ENCODE data around the gene MEP1A. TPM values are rescaled to one million over a fixed set of nuclear protein-coding genes. Genes with fewer than 3 reads are reported as not detected.
A peak's percentile ranks its signal among the peaks of the same experiment; 100 is the strongest.
"Not testable (repeated sequence)": the region's sequence is repeated elsewhere in the genome, so short reads cannot be mapped to it uniquely, and the experiment has no call there.

The MEP1A gene
- total RNA-seq, 2 donors from 2014 or later = not detected

DNA sequence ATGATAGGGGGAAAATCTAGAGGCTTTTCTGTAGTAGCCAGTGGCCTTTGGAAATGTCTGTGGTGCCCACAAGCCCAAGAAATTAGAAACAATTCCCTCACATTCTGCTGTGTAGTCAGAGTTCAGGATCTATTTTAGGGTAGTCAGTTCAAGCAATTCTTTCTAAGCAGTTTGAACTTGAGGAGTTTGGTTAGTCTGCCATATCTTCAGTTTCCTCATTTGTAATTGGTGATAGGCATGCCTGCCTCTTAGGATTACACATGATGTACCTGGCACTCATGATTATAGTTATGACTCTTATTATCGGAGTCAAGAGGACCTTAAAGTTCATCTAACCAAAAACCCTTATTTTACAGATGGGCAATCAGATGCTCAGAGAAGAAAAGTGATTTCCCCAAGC lies 21.2 kb upstream of the MEP1A start:
- TF ChIP-seq, protein P1, sequence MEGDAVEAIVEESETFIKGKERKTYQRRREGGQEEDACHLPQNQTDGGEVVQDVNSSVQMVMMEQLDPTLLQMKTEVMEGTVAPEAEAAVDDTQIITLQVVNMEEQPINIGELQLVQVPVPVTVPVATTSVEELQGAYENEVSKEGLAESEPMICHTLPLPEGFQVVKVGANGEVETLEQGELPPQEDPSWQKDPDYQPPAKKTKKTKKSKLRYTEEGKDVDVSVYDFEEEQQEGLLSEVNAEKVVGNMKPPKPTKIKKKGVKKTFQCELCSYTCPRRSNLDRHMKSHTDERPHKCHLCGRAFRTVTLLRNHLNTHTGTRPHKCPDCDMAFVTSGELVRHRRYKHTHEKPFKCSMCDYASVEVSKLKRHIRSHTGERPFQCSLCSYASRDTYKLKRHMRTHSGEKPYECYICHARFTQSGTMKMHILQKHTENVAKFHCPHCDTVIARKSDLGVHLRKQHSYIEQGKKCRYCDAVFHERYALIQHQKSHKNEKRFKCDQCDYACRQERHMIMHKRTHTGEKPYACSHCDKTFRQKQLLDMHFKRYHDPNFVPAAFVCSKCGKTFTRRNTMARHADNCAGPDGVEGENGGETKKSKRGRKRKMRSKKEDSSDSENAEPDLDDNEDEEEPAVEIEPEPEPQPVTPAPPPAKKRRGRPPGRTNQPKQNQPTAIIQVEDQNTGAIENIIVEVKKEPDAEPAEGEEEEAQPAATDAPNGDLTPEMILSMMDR (IDR thresholded peaks at IDR 0.05) = no peak
- Histone ChIP-seq H3K36me3 (no peaks in the 10 kb centered on the region), H3K9me3 (peaks cover 0 to 9% of the 10 kb centered on the region in 2 donors), H3K27ac (peak overlapping the region; percentile 31 to 55), H3K4me3 (no peak overlapping the region), H3K4me1 (peaks cover 4 to 25% of the 10 kb centered on the region in 2 donors), H3K27me3 (no peaks in the 10 kb centered on the region)
- DNase-seq (ENCODE audit: low spot score) = no peak

DNA sequence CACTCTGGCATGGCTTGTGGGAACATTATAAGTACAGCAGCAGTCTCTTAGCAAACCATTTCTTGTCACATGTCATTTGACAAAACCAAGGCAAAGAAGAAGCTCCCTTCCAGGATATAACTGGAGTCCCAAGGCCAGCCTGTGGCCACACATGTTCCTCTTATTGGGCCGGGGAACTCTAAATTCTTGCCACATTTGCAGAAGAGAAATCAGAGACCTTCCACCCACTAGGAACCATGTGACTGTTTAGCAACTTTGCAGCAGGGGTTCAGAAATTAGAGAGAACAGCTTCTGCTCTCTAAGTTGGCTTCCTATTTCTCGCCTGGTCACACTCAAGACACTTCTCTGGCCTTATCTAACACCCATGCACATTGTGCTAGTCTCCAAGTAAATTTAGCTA lies 20.4 kb upstream of the MEP1A start:
- Histone ChIP-seq H3K4me3 (no peak overlapping the region), H3K4me1 (peaks cover 4 to 25% of the 10 kb centered on the region in 2 donors), H3K27ac (peak overlapping the region; percentile 31 to 55), H3K36me3 (no peaks in the 10 kb centered on the region), H3K9me3 (peaks cover 0 to 2% of the 10 kb centered on the region in 2 donors), H3K27me3 (no peaks in the 10 kb centered on the region)
- TF ChIP-seq, protein P1 (IDR thresholded peaks at IDR 0.05) = no peak
- no peak for DNase-seq (ENCODE audit: low spot score)

DNA sequence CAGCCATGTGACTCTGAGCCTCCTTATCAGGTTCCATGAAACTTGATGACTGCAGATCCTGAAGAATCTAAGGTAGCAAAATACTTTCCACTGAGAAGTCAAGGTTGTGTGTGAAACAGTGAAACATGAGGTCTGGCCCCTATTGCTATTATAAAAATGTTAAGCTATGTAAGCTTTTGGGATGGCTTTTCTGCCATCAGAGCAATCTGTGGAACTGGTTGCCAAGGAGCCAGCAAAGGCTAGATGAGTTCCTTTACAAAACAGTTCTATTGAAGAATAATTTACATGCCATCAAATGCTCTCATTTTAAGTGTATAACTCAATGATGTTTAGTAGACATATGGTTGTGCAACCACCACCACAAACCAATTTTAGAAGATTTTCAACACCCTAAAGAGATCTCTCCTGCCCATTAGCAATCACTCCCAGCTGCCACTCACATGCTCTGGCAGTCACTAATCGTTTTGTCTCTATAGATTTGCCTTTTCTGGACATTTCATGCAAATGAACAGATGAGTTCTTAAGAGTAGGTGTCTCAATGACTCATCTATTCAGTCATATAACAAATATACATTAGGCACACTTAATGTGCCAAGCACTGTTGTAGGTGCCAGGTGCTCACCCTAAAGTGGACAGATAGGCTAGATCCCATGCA lies 19.9 kb upstream of the MEP1A start:
- Histone ChIP-seq H3K27ac (peak overlapping the region in 1 of 2 donors; percentile 55), H3K27me3 (no peaks in the 10 kb centered on the region), H3K9me3 (no peaks in the 10 kb centered on the region), H3K36me3 (no peaks in the 10 kb centered on the region), H3K4me1 (peaks cover 4 to 25% of the 10 kb centered on the region in 2 donors), H3K4me3 (no peak overlapping the region)
- TF ChIP-seq, protein P1 (IDR thresholded peaks at IDR 0.05) = no peak
- DNase-seq (ENCODE audit: low spot score) = no peak

DNA sequence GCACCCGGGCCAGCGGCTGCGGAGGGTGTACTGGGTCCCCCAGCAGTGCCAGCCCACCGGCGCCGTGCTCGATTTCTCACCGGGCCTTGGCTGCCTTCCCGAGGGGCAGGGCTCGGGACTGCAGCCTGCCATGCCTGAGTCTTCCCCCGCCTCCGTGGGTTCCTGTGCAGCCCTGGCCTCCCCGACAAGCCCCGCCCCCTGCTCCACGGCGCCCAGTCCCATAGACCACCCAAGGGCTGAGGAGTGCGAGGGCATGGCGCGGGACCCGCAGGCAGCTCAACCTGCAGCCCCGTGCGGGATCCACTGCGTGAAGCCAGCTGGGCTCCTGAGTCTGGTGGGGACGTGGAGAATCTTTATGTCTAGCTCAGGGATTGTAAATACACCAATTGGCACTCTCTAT lies 18.5 kb upstream of the MEP1A start:
- H3K4me3 ChIP-seq; H3K27me3 ChIP-seq; H3K9me3 ChIP-seq; DNase-seq (ENCODE audit: low spot score); H3K27ac ChIP-seq; H3K36me3 ChIP-seq: not testable (repeated sequence)
- peaks cover 4 to 25% of the 10 kb centered on the region in 2 donors for H3K4me1 ChIP-seq

DNA sequence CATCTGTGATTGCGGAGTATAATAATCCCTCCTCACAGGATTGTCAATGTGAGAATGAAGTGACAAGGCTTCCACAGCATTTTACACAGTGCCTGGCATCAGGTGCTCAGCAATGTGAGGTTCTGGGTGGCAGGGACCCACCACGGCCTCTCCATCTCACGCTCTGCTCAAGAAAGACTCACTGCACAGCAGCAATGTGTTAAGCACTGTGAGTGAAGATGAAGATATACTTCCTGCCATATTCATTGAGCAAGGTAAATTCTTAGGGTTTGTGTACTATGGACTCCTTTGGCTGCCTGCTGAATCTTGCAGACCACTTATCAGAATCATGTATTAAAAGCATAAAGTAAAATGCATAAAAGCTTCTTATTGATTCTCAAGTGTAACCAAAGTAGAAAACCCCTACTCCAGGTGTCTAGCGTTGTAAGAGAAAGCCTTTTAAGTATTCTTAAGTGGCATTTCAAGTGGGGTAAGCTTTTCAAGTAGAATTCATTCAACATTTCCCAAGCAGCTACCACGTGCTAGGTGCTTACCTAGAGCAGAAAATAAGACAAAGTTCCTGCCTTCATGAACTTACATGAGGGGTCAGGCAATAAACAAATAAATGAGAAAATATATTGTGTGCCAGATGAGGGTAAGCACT lies 17.0 kb upstream of the MEP1A start:
- Histone ChIP-seq H3K9me3 (no peaks in the 10 kb centered on the region), H3K36me3 (no peaks in the 10 kb centered on the region), H3K4me3 (no peak overlapping the region), H3K4me1 (peaks cover 4 to 23% of the 10 kb centered on the region in 2 donors), H3K27ac (no peak overlapping the region), H3K27me3 (no peaks in the 10 kb centered on the region)
- no peak for DNase-seq (ENCODE audit: low spot score)
- TF ChIP-seq, protein P1 (IDR thresholded peaks at IDR 0.05) = no peak

DNA sequence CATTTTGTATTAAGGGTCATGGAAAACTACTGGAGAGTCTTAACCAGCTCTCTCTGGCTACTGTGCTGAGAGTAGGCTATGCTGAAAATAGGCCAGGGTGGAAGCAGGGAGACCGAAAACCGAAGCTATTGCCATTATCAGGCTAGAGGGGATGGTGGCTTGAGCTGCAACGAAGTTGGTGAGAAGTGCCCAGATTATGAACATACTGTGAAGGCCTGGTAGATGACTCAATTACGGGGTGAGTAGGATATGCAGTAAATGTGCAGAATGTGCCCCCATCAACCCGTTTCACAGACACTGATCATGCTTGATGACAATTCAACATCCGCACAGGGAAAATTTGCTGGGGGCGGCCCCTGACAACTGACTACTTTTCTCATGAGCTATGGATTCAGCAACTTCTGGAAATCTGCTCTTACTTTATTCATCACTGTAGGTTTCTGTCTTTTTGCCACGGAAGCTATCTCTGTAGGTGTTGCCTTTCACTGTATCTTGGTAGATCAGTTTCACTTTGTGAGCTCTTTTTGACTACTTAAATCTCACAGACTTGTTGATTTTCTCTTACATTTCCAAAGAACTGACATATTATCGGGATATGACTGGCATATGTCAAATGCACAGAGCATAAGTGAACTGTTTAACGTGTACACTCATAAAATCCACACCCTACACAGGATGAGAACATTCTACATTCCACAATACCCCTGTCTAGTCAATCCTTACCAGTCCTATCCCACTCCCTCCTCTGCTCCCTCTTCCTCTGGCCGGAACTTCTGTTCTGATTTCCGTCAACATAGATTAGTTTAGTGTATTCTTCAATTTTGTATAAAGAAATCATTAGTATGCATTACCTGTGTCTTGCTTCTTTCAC lies 15.5 kb upstream of the MEP1A start:
- no peak overlapping the region for H3K4me3 ChIP-seq
- H3K36me3 ChIP-seq = no peaks in the 10 kb centered on the region
- DNase-seq (ENCODE audit: low spot score) = no peak
- no peaks in the 10 kb centered on the region for H3K9me3 ChIP-seq
- TF ChIP-seq, protein P1 (IDR thresholded peaks at IDR 0.05) = no peak
- H3K27me3 ChIP-seq = no peaks in the 10 kb centered on the region
- H3K27ac ChIP-seq = no peak overlapping the region
- H3K4me1 ChIP-seq = peaks cover 0 to 8% of the 10 kb centered on the region in 2 donors

Measured in right atrium auricular region (tissue), 2 donors.